ENCODE data around the gene SLC51B. TPM values are rescaled to one million over a fixed set of nuclear protein-coding genes. Genes with fewer than 3 reads are reported as not detected.

SLC51B gene
- total RNA-seq, 1 donor = not detected

DNA sequence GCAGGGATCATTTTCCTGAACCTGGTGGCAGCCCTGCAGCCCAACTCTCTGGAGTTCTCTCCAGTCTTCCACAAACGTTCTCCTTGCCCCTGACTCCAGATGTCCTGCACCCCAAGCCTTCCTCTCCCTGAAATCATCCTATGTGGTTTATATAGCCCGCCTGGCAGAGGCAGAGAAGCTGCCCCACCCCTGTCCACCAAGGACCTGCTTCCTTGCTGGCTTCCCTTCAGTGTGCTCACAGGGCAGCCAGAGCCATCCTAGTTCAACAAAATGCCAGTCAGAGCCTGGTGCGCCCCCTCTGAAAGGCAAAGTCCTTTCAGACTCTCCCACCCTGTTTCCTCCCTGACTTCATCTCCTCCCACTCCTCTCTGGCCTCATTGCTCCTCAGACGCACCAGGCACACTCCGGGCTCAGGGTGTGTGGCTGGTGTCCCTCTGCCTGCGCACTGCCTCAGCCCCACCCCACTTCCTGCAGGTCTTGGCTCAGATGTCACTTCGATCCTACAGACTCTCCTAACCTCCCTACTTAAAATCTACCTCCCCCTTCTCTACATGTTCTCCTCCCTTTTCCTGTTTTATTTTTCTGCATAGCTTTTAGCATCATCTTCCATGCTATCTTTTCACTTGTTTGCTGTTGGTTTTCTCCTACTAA lies 37.2 kb downstream of the SLC51B start:
- TF ChIP-seq, protein P1, sequence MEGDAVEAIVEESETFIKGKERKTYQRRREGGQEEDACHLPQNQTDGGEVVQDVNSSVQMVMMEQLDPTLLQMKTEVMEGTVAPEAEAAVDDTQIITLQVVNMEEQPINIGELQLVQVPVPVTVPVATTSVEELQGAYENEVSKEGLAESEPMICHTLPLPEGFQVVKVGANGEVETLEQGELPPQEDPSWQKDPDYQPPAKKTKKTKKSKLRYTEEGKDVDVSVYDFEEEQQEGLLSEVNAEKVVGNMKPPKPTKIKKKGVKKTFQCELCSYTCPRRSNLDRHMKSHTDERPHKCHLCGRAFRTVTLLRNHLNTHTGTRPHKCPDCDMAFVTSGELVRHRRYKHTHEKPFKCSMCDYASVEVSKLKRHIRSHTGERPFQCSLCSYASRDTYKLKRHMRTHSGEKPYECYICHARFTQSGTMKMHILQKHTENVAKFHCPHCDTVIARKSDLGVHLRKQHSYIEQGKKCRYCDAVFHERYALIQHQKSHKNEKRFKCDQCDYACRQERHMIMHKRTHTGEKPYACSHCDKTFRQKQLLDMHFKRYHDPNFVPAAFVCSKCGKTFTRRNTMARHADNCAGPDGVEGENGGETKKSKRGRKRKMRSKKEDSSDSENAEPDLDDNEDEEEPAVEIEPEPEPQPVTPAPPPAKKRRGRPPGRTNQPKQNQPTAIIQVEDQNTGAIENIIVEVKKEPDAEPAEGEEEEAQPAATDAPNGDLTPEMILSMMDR (IDR thresholded peaks at IDR 0.05; ENCODE audit: insufficient read depth, low read depth, low read length) = no peak
- H3K4me3 ChIP-seq (ENCODE audit: low read depth, low read length) = no peak overlapping the region
- DNase-seq (ENCODE audit: low read depth) = peak; percentile 46

DNA sequence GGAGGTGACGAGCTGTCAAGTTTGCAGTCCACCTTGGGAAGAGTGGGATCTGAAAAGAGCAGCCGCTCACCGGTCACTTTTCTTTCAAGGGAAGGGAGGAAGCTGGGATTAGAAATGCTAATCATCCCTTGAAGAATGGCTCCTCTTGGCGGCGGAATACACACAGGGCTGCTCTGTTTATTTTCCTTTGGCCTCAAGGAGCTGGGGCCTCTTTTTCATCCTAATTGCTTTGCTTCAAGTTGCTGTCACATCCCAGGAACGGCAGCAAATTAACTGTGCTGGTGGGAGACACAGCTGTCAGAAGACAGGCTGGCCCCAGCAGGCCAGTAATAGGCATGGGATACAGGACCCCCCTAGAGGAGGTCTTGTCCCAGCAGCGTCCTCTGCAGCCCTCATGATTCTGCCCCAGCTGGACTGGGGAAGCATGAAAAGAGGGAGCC lies 38.1 kb downstream of the SLC51B start:
- TF ChIP-seq, protein P1 (IDR thresholded peaks at IDR 0.05; ENCODE audit: insufficient read depth, low read depth, low read length) = peak; percentile 39
- peak; percentile 44 for DNase-seq (ENCODE audit: low read depth)
- H3K4me3 ChIP-seq (ENCODE audit: low read depth, low read length) = no peak overlapping the region

DNA sequence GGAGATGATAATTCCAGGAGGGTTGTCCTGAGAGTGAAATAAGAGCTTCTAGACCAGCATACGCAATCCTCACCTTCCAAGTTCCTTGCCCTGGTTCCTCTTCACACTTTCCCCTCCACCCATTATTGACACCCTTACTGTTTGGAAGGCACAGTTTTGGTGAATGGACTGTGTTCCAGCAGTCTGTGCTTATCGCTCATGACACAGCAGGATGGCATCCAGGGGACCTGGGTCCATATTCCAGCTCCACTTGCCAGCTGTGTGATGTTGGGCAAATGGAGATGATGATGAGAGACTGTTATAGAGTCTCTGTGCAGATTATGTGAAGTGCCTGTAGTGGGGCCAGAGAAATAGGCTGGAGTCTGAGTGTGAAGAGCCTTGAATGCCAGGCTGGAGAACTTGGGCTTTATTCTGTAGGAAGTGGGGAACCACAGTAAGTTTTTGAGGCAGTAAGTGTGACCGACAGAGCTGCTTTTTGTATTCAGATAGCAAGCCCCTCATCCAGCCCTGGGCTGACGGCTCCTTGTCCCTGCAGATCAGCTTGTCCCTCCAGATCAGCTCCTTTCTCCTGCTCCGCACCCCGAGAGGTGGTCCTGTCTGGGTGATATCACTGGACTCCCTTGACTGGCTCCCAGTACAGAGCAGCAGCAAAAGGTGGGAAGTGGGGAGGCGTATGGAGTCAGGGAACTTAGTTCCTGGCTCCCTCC lies 39.5 kb downstream of the SLC51B start:
- DNase-seq (ENCODE audit: low read depth) = no peak
- TF ChIP-seq, protein P1 (IDR thresholded peaks at IDR 0.05; ENCODE audit: insufficient read depth, low read depth, low read length) = no peak
- H3K4me3 ChIP-seq (ENCODE audit: low read depth, low read length) = no peak overlapping the region

DNA sequence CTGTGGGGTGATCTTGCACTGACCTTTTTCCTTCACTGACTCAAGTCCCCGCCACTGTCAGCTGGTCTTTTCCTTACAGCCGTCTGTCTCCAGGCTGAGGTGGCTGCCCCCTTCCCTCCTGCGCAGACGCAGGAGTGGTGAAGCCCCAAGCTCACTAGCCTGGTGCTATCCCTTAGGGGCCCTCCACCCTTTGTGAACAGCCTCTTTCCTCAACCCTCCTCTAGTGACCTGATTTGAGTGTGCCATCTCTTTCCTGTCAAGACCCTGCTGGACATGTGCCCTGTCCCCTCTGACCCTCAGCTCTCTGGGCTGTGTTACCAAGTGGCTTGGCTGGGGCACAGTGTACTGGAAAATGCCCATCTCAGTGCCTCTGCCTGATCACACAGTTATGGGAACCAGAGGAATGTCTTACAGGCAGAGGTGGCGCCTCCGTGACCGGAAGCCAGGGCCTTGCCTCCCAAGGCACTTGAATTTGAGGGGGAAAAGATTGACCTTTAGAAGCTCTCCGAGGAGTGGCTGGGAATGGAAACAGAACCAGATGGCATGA lies 40.1 kb downstream of the SLC51B start:
- no peak overlapping the region for H3K4me3 ChIP-seq (ENCODE audit: low read depth, low read length)
- TF ChIP-seq, protein P1 (IDR thresholded peaks at IDR 0.05; ENCODE audit: insufficient read depth, low read depth, low read length) = no peak
- no peak for DNase-seq (ENCODE audit: low read depth)

DNA sequence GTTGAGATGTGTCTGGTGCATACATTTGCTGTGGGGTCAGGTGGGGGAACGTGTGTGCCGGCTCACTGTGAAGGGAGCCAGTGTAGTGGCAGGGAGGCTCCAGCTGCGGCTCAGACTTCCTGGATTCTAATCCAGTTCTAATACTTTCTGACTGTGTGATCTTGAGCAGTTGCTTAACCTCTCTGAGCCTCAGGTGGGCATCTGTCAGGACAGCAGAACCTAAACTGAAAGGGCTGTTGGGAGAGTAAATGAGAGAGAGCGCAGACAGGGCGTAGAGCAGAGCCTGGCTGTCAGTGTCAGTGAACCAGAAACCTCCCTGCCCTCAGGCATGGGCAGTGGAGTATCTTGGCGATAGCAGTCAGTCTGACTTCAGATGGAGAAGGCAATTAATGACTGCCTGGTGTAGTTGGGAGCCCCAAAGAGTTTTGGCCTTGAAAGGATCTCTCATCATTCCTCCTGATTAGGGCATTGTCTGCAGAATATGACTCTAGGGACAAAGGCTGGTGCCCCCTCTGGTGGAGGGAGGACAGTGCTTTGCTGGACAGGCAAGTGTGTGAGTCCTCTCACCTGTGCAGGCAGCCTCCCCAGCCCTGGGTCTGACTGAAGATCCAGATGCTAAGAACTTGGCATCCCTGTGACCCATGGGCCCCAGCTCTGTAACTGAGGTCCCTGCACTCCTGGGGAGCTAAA lies 40.9 kb downstream of the SLC51B start:
- TF ChIP-seq, protein P1 (IDR thresholded peaks at IDR 0.05; ENCODE audit: insufficient read depth, low read depth, low read length) = peak; percentile 49
- H3K4me3 ChIP-seq (ENCODE audit: low read depth, low read length) = no peak overlapping the region
- no peak for DNase-seq (ENCODE audit: low read depth)

DNA sequence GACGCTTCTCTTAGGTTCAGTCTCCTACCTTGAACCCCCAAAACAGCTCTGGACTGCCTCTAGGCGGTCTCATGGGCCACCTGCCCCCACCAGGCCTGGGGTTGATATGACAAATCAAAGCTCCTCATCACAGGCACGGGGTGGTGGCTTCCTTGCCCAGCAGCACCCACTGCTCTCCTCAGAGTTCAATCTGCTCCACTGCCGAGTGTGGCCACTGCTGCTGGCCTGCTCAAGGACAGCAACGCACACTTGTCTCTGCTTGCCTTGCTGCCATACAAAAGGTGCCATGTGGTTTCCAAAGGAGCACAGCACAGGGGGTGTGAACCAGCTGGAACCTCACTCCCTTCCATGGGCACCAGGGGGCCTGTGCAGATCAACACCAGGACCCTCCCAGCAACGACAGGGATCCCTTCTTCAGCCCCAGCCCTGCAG lies 41.5 kb downstream of the SLC51B start:
- TF ChIP-seq, protein P1 (IDR thresholded peaks at IDR 0.05; ENCODE audit: insufficient read depth, low read depth, low read length) = peak; percentile 31
- no peak overlapping the region for H3K4me3 ChIP-seq (ENCODE audit: low read depth, low read length)
- DNase-seq (ENCODE audit: low read depth) = no peak

All from fibroblast of villous mesenchyme (primary cell).